Measurements from ENCODE around the gene EPHA3.

Gene EPHA3

GRCh38 chr3:89449086-89449485 is 341.7 kb downstream of the EPHA3 start:
- DNase-seq (ENCODE audit: low read depth), result no peak

DNA sequence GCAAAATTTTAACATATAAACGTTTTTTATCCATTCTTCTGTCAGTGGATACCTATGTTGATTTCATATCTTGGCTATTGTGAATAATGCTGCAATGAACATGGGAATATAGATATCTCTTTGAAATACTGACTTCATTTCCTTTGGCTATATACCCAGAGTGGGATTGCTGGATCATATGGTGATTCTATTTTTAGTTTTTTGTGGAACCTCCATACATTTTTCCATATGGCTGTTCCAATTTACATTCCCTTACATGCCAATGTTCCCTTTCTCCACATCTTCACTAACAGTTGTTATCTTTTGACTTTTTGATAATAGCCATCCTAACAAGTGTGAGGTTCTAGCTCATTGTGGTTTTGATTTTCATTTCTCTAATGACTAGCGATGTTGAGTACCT is 344.6 kb downstream of the EPHA3 start:
- DNase-seq (ENCODE audit: low read depth), result no peak

DNA sequence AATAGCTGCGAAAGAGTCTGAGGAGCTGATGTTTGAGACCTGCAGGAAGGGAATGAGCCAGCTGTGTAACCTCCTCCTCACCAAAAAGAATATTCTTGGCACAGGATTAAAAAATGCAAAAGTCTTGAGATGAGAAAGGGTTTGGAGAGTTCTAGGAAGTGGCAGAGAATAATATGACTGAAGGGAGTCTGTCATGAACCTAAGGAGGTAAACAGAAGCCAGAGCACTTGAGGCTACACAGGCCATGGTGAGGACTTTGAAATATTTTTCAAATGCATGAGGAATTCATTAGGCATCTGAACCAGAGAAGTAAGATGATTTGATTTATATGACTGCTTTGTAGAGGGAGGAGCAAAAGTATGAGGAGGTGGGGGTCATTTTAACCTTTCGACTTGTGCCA is 347.8 kb downstream of the EPHA3 start:
- no peak for DNase-seq (ENCODE audit: low read depth)

- DNase-seq (ENCODE audit: low read depth), result no peak
Measured at GRCh38 chr3:89467898-89468363, 360.5 kb downstream of the EPHA3 start.

DNA sequence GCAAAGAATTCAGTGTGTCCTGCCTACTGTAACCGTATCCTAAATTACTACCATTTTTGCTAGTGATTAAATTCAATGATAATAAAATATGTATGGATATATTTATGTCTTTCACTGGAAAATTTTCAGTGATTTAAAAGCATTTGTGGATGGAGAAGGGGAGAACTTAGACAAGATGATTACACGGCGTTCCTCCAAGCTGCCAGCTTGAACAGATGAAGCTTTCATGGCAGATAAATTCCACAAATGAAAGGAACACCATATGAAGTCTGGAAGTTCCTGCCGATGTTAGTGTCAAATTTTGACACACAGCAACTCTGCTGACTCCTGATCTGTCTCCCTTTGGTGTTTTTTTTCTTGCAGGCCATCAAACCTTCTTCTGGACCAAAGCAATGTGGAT is 364.7 kb downstream of the EPHA3 start:
- DNase-seq (ENCODE audit: low read depth), result no peak

DNA sequence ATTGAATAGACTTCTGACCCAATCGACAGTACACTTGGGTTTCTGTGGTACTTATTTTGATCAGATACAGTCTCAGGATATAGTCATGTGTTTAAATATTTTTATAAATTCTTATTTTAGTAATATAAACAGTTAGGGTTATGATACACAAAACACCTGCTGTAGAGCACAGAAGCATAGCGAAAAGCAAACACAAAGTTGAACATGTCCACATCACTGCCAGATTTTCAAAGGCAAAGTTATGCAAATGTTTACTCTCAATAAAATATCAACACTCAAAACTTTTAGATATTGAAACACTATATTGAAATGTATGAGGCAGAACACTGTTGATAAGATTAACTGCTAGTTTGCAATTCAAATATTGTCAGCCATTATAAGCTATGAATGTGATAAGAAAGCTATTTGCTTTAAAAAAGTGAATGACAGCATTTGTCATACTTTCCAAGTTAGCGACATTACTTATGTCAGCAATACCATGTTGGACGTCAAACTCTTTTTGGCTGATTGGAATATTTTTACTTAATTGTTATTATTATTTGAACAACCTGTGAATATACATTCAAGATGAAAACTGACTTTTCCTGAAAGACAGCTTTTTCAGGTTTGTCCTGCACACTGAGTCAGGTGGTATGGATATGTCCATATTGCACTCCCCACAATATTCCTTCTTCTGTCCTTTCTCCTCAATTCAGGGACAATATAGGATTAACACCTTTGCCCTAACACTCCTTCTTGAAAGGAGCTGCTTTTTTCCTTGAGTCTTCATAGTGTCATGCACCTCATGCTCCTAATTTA is 367.1 kb downstream of the EPHA3 start:
- no peak for DNase-seq (ENCODE audit: low read depth)

GRCh38 chr3:89488800-89489580 is 381.6 kb downstream of the EPHA3 start:
- DNase-seq (ENCODE audit: low read depth), result no peak

- DNase-seq (ENCODE audit: low read depth), result no peak
Measured at GRCh38 chr3:89490129-89490528, 382.7 kb downstream of the EPHA3 start.

DNA sequence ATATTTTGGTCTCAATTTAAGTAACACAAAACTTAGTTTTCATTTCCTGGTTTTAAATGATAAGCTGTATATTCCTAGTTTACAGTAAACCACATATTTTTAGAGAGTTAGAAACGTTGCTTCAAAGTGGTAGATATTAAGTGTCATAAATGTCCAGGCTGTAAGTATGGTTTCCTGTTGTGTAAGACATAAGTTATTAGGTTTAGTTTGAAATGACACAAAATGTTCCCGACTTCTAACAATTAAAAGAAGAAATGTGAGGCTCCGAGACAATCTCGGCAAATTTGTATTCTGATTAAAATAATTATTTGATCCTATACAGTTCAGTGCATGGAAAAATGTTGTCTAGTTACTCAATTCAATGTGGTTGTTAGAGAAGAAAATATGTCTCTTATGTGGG is 387.3 kb downstream of the EPHA3 start:
- no peak for DNase-seq (ENCODE audit: low read depth)

GRCh38 chr3:89503891-89504391 is 396.5 kb downstream of the EPHA3 start:
- no peak for DNase-seq (ENCODE audit: low read depth)

DNA sequence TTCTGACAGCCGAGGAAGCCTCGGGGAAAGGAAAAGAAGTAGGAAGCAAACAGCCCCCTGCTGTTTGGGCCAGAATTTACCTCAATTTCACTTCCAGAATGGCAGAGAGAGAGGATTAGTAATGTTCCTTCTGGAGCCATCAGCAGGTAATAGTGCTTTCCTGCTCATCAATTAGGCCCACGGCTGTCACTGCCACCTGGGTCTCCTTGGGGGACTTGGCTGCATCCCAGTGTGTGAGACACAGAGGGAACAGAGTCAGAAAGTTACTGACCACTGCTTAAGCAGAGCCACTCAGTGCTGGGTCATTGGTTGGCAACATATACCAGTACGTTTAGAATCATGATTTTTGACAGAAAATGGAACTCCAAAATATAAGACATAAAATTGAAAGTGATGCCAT is 397.0 kb downstream of the EPHA3 start:
- DNase-seq (ENCODE audit: low read depth), result no peak

DNA sequence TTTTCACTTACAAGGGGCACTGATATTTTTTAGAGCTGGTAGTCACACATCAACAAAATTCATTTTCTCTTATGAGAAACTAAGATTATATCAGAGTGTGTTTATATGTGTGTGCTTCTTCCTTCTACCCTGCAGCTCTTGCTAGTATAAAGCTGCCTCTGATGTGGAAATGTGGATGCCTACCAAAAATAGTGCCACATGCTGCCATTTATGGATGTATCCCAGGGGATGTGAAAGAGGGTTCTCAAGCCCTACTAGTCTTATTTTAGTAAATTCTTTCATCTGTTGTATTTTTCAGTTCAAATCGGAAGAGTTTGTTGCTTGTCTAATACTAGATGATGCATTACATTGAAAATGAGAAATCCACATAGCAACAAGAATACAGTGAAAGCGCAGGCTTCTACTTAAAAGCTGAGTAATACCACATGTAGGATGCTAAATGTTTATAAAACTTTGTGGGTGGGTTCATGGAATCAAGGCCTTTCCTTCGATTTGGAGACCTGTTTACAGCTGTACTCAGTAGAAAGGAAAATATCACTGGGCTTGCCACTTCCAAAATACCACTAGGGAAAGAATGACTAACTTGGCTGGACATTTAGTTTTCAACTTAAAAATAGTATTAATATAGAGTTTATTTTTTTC is 399.2 kb downstream of the EPHA3 start:
- no peak for DNase-seq (ENCODE audit: low read depth)

DNA sequence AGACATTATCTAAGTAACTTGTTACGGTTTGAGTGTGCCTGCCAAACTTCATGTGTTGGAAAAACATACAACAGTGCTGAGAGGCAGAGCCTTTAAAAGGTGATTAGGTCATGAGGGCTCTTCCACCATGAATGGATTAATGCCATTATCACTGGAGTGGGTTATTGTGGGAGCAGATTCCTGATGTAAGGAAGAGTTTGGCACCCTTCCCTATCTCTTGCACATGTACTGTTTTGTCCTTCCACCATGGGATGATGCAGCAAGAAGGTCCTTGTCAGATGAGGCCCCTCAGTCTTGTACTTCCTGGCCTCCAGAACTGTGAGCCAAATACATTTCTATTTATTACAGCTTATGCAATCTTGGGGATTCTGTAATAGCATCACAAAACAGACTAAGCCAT is 413.9 kb downstream of the EPHA3 start:
- DNase-seq (ENCODE audit: low read depth), result no peak

- no peak for DNase-seq (ENCODE audit: low read depth)
Measured at GRCh38 chr3:89522155-89522554, 414.7 kb downstream of the EPHA3 start.

DNA sequence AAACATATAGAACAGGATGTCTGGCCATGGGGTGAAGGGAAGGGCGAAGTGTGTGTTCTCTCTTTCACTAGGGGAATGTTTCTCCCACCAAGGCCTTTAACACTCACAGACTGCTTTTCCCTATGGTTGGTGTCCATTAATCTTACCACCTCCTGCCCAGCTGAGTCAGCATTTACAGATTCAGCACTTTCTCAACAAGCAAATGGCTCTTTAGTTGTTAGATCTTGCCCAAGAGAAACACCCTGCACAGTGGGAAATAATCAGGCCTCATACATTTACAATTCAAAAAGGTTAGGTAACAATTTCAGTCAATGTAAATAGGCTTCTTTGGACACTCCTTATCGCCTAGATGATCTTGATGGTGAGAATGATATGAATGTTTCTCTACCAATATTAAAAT is 418.2 kb downstream of the EPHA3 start:
- DNase-seq (ENCODE audit: low read depth), result no peak

DNA sequence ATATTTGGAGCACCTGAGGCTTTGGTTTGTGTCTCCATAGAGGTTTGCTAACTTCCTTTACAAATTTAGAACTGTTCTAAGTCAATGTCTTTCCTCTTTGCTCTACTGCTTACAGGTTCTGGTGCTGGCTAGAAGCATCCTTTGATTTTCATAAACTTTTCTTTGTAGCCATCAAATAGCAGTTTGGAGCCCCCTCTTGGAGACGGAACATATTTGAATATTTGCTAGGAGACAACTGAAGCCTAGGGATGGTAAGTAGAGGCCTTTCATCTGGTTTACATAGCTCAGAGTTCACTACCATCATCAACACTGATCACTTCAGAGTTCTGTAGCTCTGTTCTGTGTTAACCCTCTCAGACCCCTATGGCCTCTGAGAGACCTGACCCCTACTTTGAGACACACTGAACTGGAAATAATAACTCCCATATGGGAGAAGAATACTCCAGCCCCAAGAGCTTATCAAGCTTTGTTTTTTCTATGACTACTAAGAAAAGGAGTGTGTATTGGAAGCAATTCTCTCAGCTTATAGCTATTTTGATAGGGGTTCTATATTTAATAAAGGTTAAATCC is 420.4 kb downstream of the EPHA3 start:
- DNase-seq (ENCODE audit: low read depth), result no peak

All from fibroblast of the conjunctiva (primary cell).